Ovary (tissue), 3 donors: ENCODE data around the gene SLC39A11.

Experiments used
- EP300 ChIP-seq: sonication (generic); formaldehyde crosslinking; IDR thresholded peaks from one replicate; pipeline ENCODE4 v1.6.1; 2017; ENCODE audit warnings: antibody characterized with exemption
- TF ChIP-seq, protein P1 (sequence below), 3 donors: fragments of 450-650 bp in 2 of 3; fragments of 200-600 bp in 1 of 3; IDR thresholded peaks; one replicate each; pipeline versions ENCODE4 v1.5.1 to v1.8.0; 2016 to 2022; ENCODE audit warnings: antibody characterized with exemption in 3 of 3, mild to moderate bottlenecking in 1 of 3
- donor health status: DM: no; HTN: no; CAD: no.

DNA sequence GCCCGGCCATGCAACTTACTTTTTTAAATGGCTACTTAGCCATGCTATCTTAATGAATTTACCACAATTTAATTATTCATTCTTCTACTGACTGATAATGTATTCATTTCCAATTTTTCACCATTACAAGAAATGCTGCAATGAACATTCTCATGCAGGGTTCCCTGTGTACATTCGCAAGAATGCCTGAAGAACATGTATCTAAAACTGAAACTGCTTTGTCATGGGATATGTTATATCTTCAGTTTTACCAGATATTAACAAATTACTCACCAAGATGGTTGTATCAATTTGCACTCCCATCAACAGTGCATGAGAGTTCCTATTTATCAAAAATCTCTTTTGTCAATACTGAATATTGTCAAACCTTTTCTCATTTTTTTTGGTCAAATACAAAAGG, 100.8 kb downstream of the SLC39A11 start:
- TF ChIP-seq, protein P1, sequence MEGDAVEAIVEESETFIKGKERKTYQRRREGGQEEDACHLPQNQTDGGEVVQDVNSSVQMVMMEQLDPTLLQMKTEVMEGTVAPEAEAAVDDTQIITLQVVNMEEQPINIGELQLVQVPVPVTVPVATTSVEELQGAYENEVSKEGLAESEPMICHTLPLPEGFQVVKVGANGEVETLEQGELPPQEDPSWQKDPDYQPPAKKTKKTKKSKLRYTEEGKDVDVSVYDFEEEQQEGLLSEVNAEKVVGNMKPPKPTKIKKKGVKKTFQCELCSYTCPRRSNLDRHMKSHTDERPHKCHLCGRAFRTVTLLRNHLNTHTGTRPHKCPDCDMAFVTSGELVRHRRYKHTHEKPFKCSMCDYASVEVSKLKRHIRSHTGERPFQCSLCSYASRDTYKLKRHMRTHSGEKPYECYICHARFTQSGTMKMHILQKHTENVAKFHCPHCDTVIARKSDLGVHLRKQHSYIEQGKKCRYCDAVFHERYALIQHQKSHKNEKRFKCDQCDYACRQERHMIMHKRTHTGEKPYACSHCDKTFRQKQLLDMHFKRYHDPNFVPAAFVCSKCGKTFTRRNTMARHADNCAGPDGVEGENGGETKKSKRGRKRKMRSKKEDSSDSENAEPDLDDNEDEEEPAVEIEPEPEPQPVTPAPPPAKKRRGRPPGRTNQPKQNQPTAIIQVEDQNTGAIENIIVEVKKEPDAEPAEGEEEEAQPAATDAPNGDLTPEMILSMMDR (IDR thresholded peaks at IDR 0.05) = no peak
- no peak for TF ChIP-seq EP300
